NCI-H1092 (cell line): ENCODE results near the gene ASTN1.
A peak's percentile ranks its signal among the peaks of the same experiment; 100 is the strongest.

Source experiments
- DNase-seq: peaks from one replicate; lab custom pipeline; 2025; lab: John Stamatoyannopoulos, UW

ASTN1 gene

GRCh38 chr1:176993587-176993986 is 170.9 kb downstream of the ASTN1 start:
- DNase-seq = no peak

GRCh38 chr1:176989754-176990153 is 174.8 kb downstream of the ASTN1 start:
- no peak for DNase-seq

DNA sequence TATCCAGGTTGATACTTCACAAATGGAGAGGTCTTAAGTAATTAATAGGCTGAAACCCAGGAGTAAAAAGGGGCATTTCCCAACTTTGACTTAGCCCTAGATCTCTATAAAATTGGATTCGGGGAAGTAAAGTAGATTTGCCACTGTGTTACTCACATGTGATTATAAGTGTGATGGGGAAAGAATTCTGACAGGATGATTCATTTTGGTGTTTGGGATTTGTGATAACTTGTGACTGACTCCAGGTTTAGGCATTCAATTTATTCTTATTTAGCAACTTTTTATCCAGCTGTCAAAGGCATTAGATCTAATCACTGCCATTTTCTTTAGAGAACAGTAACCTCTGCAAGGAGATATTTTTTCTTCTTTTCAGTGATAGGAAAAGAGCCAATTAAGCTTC is 175.5 kb downstream of the ASTN1 start:
- DNase-seq = no peak

- no peak for DNase-seq
These were observed 177.5 kb downstream of the ASTN1 start for GRCh38 chr1:176987016-176987415.

DNA sequence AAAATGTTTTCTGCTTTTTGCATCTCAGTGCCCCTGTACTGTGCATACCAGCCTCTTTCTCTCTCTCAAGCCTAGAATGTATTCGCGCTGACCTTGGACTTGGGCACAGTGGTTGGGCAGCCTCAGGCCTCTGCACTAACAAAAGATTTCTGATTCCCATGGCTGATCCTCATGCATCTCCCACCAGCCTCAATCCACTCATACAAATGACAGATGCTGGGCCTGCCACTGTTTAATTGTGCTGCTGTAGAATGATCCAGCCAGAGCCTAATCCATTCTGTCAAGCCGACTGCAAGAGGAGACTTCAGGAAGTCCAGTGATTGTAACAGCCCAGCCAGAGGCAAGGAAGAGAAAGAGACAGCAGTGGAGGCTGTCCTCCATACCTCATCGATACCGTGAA is 180.8 kb downstream of the ASTN1 start:
- DNase-seq = no peak

DNA sequence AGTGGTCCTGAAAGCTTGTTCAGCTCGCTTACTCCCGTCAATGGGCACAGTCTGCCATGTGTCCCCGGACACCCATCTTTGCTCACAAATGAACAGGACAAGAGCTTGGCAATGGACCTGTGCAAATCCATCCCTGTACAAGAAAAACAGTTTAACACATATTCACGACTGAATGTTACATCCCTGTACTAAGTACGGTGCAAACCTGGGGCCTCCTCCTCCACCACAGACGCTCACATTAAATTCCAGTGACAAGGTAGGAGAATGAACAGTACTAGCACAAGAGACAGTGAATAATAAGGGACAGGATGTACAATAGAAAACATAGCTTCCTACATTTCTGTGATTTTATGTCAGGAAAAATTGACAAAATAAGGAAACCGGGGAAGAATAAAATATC is 187.7 kb downstream of the ASTN1 start:
- DNase-seq = no peak

- peak; percentile 4 for DNase-seq
These were observed 188.3 kb downstream of the ASTN1 start for GRCh38 chr1:176976225-176976624.

DNA sequence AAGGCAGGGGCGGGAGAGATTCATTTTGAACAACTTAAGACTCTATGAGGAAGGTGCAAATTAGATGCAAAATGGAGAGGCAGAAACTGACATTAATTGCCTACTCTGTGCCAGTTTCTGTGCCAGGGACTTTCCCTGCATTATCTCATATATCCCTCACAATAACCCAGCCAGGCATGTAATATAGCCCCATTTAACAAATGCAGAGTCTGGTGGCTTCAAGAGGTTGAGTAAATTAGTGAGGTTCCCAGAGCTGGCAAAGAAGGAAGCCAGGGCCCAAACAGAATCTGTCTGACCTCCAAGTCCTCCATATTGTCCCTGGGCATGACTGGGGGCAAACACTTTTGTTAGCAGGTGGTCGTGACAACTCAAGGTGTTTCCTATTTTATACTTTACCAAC is 199.8 kb downstream of the ASTN1 start:
- no peak for DNase-seq

DNA sequence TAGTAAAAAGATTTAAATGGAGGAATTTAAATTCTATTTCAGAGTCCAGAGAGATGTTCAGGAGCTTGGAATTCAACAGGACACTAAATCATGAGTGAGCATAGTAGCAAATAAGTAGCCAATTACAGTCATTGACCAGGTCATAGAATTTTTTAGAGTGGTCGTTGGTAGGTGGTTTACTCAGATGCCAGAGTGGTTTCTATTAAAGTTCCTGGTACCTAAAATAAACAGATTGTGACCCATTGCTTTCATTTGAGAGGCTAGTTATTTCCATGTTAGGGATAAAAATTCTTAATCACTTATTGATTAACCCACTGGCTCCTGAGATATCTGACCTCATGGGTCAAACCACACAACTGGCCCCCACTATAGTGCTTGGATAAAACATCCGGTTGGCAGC is 201.3 kb downstream of the ASTN1 start:
- no peak for DNase-seq

DNA sequence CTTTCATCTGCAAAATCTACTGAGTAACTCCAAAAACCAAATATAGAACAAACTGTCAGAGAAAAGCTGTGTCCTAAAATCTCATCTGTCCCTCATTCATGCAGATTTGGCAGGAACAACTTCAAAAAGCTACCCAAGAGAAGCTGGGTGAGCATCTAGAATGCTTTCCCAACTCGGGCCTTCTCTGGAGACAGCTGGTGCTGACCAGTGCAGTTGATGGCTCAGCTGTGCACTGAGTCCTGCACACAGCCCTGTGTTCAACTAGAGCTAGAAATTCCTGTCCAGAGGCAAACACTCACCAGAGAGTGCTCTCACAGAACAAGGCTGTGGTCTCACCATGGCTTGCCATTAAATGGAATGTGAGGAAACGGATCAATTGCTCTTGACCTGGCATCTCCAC is 202.8 kb downstream of the ASTN1 start:
- DNase-seq = no peak

DNA sequence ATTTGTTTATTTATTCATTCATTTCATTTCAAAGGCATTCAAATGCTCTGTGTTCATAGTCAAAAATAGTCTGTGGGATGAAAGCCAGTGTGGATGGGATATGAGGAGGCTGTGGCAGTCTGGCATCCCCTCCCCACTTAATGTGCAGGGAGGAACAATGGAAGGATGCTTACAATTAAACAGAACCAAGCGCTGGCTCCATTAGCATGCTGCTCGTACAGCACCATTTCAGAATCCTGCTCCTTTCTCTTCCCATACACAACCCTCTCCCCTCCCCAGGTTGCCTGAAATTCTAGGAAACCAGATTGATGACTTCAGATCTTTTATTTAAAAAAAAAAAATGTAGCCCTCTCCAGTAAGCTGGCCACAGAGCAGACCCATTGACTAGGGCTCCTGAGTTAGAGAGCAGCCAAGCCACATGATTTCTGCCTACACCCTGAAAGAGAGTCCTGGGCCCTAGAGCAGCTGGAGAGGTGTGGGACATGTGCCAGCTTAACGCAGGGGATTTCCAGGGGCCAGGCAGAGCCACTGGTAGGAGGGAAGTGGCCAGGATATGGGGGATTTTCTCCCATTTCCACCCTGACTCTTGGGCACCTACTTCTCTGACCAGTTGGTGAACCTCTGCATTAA is 205.2 kb downstream of the ASTN1 start:
- DNase-seq = peak; percentile 42

GRCh38 chr1:176957603-176958002 is 206.9 kb downstream of the ASTN1 start:
- no peak for DNase-seq

- no peak for DNase-seq
These were observed 210.3 kb downstream of the ASTN1 start for GRCh38 chr1:176954242-176954641.

DNA sequence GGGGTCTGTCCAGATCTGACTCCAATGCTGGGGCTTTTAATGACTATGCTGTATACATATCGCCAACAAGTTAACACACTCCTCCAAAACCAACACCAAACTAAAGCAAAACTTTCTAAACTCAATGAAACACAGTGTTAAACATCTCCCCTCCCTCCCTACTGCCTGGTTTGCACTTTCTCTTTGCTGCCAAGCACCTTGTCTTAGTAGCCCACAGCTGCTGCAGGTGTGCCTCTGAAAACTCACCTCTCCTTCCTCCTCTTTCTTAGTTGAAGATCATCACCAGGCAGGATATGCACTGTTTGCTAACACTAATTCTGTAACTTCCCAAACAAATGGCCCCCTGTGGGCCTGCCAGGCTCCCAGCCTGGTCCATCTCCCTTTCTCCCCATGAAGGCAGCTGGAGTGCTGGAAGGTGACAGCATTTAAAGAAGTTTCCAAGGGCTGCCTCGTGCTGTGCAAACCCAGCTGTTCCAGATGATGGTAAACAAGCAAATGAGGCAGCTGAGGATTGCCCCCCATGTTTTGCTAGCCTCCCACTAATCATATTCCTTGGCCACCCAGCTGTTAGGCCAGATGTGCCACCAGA is 213.7 kb downstream of the ASTN1 start:
- no peak for DNase-seq

DNA sequence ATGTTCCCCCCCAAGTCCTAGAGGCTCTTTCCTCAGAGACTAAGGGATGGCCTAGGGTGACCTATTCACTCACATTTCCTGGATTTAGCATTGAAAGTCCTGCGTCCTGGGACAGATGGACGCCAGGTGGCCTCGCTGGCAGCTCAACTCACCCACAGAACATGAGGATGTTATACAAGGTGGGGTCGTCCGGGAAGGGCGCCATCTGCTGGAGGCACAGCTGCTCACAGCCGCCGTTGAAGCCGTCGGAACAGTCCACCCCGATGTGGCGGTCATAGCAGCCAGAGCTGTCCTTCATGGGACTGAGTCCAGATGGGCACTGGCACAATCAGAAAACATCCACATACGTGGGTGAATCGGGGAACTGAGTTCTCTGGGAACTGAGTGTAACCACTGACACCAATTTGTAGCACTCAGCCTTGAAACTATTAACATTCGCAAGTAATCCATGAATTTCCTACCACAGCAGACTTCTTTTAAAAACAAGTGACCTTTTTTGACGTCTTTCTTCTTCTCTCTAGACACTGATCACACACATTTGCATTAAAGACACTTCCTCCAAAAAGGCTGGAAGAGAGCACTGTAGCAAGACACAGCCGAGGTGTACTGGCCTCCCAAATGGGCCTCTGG is 215.4 kb downstream of the ASTN1 start:
- DNase-seq = no peak

- no peak for DNase-seq
These were observed 219.9 kb downstream of the ASTN1 start for GRCh38 chr1:176944606-176945005.

GRCh38 chr1:176943783-176944182 is 220.7 kb downstream of the ASTN1 start:
- DNase-seq = no peak

- DNase-seq = no peak
These were observed 222.2 kb downstream of the ASTN1 start for GRCh38 chr1:176942346-176942745.

DNA sequence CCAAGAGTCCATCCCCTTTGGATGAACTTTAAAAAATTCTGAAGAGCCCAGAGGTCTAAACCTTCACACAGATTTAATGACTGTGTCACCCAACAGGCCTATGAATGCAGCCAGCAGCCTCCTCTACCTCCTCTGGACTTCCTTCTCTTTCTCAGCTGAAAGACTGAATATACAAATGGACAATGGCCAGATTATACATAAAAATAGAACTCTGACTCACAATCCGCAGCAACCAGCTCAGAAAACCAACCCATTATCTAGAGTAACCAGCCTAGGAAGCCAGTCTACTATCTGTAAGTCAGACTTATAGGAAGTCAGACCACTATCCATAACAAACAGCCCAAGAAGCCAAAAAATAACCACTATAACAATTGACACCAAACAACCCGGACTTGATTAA is 224.5 kb downstream of the ASTN1 start:
- DNase-seq = no peak

- no peak for DNase-seq
These were observed 226.1 kb downstream of the ASTN1 start for GRCh38 chr1:176938375-176938774.

DNA sequence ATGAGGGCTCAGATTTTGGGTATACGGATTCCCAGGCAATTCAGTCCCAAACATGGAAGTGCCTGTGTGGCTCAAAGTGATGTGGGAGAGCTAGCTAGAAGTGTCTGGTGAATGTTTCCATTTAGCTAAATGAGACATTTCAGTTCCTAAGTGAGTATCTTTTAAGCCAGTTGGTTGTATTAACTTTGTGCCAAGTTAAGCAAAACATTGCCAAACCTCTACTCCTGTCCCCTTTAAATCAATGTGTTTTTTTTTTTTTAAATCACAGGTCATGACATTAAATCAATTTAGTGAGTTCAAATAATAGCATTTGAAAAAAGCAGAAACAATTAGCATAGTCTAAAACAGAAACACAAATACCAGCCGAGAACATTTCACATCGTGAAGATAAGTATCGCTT is 230.1 kb downstream of the ASTN1 start:
- no peak for DNase-seq

GRCh38 chr1:176932114-176933104 is 232.1 kb downstream of the ASTN1 start:
- DNase-seq = no peak

- DNase-seq = no peak
These were observed 233.0 kb downstream of the ASTN1 start for GRCh38 chr1:176931526-176931925.
